NCI-H82 treated with DMSO at 0.1 percent for 48 hours (cell line): ENCODE data around the gene RILP.

Experiments used
- DNase-seq: peaks from one replicate; lab custom pipeline; 2025; ENCODE audit not compliant: unreplicated experiment; lab: John Stamatoyannopoulos, UW

RILP gene

DNA sequence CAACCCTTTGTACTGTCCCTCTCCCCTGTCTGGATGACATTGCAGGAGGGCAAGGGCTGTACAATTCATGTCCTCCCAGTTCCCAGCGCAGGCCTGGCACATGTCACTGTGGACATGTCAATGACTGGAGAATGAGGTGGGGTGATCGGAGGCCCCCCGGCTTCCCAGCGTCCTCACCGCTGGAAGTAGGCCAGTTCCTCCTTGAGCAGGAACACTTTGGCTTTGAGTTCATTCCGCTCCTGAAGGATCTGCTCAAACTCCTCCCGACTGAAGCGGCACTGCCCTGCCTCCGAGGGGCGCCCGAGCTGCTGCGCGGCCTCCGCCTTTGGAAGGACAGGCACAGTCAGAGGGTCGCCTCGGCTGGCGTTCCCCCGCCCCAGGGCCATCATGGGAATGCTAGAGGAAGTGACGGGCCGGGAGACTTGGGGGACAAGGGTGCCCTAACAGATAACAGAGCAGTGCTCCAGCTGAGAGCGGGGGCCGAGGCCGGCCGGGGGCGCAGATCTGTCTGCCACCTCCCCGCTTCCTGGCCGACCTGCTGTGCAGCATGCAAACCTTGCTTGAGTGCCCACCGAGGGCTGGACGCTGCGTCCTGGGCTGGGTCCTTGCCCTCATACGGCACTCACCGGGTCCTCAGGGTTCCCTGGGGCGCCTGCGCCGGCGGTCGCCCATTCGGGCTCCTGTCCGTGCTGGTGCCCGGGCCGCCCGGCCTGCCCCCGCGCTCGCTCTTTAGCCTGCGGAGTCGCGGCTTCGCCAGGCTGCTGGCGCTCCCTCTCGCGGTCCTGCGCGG, 1.3 kb downstream of the RILP start:
- DNase-seq = no peak

DNA sequence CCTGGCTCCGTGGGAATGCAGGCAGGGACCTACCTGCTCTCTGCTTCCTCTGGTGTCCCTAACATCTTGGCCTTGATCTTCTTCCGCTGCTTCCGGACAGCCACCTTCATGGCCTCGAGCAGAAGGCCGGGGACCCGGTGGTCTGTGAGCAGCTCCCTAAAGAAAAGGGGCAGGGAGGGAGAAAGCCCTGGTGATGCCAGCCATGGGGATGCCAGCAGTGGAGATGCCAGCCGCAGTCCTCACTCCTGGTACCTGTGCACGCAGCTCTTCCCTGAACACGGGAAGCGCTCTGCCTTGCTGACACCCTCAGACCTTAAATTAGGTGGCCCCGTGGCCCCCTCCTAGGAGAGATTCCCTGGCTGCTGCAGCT, 1.9 kb downstream of the RILP start:
- DNase-seq = no peak

DNA sequence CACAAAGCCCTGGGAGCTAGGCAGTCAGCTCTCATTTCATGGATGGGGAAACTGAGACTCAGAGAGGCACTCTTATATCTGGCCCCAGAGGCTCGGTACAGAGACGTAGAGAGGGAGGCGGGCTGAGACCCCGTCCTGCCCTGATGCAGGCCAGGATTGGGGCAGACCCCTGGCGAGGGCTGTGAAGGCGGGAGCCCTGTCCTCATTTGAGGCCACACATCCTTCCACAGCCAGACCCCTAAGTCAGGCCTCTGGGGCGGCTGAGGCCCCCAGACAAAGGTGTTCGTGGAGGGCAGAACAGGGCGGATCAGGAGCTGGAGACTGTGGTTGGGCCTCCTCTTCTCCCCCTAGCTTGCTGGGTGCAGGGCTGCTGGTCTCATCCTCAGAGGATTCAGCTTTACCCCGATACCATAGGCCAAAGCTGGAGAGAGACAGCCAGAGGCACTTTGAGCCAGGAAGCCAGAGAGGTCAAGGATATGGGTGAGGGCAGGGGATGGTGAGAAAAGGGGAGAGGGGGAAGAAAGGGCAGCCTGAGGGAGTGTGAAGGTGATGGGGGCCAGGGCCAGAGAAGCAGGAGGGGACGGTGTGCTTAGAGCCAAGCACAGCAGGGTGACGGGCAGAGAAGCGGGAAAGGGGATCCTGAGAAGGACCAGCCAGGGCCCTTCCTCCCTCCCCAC, 3.3 kb downstream of the RILP start:
- no peak for DNase-seq

DNA sequence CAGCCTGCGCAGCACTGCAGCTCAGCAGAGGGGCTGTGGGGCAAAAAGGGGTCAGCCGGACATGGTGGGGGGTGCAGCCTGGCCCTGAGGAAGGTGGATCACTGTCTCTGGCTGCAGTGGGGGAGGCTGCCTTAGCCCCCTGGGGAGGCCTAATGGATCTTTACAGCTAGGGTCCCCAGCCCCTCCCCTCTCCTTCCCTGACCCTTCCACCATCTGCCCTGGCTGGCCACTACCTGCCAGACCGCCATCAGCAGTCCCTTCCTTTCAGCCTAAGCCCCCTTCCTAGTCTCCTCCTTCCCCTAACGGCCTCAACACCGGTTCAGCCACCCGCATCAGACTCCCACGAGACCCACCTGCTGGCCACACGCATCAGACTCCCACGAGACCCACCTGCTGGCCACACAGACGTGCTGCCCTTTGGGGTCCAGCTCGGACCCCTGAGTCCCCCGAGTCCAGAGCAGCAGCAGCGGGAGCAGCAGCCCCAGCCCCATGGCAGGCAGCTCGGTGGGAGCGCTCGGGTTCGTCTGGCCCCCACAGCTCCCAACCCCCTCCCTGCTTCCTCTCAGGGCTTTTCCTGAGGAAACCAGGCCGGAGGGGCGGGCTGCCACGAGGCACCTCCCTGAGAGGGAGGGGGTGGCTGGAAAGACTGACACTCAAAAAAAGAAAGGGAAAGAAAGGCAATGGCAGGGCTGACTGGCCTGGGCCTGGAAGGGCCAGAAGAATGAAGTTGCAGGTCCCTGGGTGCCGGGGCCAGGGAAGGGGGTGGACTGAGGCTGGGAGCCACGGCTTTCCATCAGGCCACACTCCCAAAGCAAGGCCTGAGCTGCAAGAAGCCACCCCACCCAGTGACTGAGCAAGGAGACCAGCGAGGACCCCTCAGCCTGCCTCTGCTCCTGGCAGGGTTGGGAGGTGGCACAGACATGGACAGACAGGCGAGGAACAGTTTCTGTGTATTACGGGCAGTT, 4.2 kb downstream of the RILP start, which contains the start of gene SCARF1:
Gene SCARF1, minus strand, starts transcription at position 526 of the 965 bp plus-strand sequence. Its CDS starts 35 bp downstream, at position 491.
- DNase-seq = no peak

DNA sequence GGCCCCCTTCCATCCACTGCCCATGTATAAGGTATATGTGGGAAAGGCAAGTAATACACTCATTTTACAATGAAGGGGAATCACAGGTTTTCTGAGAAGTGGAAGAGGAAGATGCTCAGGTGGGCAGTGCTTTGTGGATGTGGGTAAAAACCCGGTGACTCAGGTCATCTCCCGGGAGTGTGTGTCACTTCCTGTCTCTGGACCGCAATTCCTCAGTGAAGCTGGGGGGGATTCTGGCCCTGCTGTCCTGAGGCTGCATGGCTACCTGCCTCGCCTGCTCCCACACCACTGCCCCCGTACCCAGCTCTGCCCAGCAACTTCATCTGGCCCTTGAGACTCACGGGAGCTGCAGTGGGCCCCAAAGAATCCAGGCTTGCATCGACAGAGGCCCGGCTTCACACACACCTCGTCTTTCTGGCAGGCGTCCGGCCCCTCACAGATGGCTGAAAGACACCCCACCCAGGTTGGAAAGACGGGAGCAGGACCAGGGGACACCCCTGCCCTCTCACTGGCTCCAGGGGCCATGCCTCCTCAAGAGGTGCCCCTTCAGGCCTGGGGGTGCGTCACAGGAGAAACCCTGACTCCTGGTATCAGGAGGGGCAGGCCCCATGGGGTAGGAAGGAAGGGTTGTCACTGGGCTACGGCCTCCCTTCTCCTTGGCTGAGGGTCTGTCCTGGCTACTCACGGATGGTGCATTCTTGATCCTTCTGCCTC, 5.0 kb downstream of the RILP start:
- no peak for DNase-seq

DNA sequence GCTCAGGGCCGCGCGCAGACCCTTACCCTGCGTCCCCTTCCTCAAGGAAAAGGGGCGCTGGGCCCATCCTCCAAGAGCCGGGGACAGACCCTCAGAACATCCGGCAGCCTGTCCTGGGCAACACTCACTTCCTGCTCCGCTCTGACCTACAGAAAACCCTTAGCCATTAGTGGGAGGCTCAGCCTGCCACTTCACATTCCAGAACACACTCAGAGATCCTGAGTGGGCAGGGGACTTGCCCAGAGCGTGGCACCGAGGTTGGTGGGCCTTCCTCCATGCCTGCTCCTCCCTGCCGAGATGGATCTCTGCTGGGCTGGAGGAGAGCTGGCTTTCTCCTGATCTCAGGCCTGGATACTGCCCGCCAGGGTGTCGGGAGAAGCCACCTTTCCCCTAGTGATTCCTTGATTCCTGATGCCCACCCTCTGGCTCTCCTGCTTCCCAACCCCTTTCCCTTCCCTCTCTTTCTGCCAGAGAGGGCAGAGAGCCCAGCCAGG, 5.6 kb downstream of the RILP start:
- no peak for DNase-seq

DNA sequence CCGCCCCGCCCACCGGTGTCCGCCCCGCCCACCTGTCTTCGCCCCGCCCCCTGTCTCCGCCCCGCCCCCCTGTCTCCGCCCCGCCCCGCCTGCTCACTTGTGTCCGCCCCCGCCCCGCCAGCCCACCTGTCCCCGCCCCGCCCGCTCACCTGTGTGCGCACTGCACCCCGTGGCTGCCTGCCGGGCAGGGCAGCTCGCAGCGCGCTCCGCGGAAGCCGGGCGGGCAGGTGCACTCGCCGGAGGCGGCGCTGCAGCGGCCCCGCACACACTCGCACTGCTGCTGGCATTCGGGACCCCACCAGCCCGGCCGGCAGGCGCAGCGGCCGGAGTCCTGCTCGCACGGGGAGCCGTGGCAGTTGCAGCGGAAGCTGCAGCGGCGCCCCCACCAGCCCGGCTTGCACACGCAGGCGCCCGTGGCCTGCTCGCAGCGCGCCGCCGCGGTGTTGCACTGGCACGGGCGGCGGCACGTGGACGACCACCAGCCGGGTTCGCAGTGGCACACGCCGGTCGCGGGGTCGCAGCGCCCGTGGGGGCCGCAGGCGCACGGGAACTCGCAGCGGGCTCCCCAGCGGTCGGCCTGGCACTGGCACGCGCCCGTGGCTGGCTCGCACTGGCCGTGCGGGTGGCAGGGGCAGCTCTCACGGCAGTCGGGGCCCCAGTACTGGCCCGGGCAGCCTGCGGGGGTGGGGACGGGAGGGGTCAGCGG, 6.2 kb downstream of the RILP start:
- no peak for DNase-seq

DNA sequence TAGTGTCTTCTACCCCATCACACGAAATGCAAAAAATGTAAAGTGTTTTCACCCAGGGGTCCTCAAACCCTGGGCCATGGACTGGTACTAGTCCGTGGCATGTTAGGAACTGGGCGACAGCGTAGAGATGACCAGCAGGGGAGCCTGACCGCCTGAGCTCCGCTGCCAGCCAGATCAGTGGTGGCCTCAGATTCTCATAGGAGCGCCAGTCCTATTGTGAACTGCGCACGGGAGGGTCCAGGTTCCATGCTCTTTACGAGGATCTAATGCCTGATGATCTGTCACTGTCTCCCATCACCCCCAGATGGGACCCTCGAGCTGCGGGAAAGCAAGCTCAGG, 8.6 kb downstream of the RILP start:
- no peak for DNase-seq

DNA sequence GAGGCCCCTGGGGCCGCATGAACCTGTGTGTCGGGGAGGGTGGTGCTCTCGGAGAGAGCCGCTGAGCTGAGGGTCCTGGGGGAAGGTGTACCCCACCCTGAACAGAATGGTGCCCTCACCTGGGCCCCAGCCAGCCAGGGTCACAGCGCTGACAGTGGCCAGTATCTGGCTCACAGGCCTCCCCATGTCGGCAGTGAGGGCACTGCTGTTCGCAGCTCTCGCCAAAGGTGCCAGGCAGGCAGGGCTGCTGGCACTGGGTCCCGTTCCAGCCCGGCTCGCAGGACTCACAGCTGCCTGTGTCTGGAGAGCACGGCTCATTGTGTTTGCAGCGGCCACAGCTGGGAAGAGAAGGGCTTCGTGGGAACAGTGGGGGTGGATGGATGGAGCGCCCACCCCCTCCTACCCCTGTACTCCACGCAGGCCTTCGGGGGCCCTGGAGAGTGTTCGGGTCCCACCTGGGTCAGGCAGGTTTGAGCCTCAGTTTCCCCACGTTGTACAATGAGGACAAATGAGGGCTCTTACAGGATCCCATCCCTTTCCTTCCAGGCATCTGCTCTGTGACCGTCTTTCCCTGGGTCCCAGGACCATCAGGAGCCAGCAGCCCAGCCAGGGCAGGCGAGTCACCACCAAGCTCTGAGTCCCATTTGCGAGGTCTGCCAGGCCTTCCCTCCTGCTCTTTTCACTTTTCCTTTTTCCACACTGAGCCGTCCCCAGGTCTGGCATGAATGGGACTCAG, 9.2 kb downstream of the RILP start:
- DNase-seq = no peak

DNA sequence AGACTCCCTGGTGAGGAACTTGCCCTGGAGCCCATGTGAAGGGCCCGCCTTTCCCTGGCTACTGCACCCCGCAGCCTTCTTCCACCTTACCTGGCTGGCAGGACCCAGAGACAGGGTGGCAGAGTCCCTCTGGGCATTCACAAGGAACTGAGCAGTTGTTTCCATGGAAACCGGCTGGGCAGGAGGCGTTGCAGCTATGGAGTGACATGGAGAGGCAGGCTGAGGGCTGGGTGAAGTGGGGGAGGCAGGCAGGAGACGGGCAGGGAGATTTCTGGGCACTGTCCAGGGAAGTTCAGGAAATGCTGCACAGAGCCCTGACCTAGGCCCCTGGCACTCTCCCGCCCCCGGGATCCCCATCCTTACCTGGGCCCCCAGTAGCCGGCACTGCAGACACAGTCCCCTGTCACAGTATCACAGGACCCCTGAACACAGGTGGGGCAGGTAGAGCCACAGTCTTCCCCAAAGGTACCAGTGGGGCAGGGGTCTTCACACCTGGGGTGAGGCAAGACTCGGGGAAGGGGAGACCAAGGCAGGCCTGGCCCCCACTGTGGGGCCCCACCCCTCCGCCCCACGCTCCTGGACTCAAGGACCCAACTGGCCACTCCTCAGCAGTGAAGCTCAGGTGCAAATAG, 10.0 kb downstream of the RILP start:
- no peak for DNase-seq

DNA sequence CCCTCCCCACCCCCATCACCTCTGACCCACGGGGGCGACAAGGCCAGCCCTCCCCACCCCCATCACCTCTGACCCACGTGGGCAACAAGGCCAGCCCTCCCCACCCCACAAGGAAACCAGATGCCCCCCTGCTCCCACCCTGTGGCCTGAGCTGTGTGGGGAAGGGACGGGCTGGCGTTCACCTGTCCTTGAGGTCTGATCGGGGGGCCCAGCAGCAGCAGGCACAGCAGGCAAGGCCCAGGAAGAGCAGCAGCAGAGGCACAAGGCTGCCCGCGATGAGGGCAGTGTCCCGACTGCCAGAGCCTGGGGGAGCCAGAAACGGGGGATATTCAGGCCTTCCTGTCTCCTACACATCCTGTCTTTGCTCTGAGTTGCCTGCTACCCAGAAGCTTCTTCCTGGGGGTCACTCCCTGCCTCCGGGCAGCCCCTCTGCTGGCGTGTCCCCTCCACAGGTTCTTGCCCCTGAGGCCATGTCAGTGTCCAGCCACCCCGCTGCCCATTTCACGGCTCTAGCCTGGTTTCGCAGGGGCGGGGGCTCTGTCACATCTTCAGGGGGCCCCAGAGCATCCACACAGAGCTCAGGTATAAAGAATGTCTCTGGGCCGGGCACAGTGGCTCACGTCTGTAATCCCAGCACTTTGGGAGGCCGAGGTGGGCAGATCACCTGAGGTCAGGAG, 10.9 kb downstream of the RILP start:
- no peak for DNase-seq

DNA sequence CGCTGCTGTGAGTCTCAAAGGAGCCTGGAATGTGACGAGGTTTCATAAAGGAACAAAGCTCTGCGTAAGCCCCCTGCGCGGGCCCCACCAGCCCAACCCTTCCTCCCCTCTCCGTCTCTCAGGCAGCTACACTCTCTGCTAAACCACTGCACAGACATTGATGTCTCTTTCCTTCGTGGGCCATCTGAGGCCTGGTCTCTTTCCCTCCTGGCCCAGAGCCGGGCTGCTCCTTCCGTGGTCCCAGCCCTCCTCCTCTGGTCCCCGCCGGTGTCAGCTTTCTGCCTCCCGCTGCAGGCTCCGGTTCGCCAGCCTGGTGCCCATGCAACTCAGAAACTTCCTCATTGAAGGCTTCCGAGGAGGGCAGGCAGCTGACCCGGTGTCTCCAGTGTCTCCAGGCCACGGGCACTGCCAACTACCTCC, 11.5 kb downstream of the RILP start:
- DNase-seq = no peak

DNA sequence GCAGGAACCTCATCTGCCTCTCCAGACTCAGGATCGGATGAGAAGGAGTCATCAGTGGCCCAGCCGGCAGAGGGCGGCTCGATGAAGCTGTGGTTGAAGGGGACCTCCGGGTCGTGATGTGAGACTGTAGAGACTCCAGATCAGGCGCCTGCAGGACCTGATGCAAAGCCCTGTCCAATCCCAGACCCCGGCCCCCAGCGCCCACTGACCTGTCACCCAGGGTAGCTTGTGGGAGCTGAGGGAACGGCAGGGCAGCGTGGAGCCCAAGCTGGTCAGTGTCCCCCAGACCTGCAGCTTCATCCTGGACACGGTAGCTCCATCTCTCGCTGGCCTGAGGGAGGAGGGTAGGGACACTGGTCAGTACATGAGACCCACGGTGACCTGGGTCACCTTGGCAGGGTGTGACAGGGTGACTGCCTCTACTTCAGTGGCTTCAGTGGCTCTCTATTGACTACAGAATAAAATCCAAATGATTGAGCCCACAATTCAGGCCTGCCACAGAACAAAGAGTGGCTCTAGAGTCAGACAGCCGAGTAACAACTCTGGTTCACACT, 12.9 kb downstream of the RILP start:
- no peak for DNase-seq

DNA sequence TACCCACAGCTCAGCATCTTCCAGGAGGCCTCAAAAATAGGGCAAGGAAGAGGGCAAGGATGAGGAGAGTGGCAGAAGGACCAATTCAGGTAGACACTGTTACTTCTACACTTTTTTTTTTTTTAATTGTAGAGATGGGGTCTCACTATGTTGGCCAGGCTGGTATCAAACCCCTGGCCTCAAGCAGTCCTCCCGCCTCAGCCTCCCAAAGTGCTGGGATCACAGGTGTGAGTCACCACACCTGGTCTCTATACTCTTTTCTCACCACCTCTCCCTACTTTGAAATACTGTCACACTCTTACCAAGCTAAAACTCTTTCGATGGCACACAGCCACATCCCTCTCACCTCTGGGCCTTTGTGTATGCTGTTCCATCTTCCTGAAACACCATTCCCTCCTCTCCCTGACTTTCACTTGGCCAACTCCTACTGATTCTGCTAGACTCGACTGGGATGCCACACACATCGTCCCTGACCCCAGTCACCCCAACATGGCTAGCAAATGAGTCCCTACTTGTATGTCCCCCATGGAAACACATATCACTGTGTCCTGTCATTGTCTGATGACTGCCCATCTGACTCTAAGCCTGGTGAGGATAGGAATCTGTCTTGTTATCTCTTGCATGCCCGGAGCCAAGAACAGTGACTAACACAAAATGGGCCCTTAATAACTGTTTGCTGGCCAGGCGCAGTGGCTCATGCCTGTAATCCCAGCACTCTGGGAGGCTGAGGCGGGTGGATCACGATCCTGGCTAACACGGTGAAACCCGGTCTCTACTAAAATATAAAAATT, 13.8 kb downstream of the RILP start:
- DNase-seq = no peak

DNA sequence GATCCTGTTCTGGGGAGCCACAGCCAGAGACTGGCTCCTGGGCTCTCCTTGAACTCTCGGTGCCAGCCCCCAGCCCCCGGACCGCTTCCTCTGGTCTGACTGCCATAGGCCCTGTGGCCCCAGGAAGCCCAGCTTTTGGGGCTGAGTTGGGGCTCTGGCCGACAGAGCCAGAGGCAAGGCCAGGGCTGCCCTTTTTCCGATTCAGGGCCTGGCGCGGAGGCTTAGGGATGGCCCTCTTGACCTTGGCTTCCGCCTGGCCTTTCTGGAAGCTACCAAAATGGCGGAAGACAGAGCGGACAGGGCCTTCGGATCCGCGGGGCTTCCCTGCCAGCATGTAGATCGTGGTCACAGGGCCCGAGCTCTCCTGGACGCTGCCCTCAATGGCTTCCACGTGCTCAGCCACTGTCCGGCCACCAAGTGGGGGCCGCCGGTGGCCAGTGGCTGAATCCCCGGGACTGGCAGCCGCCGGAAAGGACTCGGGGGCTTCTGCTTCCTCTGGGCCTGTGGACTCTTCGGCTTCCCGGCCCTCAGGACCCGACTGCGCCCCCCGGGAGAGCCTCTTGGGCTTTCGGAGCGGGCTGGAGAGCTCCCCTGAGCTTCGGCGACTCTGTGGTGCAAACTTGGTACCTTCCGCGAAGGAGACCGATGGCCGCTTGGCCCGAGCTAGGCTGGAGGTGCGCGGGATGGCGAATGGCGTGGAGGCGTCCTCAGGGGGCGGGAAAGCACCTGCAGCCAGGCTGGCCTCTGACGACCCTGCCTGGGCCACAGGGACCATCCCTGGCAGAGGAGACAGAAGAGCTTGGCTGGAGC, 14.6 kb downstream of the RILP start:
- no peak for DNase-seq

DNA sequence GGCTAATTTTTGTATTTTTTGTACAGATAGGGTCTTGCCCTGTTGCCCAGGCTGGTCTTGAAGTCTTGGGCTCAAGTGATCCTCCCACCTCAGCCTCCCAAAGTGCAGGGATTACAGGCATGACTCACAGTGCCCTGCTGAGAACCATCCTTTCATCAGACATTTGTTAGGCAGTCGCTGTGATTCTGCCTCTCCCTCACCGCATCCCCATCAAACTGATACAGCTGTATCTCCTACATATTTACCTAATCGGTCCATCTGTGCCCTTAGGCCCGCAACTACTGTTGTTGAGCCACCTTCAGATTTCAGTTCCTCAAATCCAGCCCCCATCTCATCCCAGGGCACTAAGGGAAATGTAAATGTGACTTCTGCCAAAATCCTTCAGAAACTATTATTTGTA, 19.0 kb downstream of the RILP start:
- DNase-seq = no peak
